T-helper 2 cell treated with Interferon-gamma antibody and Interleukin-4, amounts not matched to agents 100 ng/mL and 5 ng/mL, for 36 hours (primary cell): ENCODE measurements around the gene LHX2. TPM values are rescaled to one million over a fixed set of nuclear protein-coding genes. Genes with fewer than 3 reads are reported as not detected.

ENCODE experiments used
- intact Hi-C: fragments of 100-400 bp; cut with micrococcal nuclease; formaldehyde crosslinking; loops from one replicate; pipeline ENCODE4 v1.15.1; 2023
- total RNA-seq: library from RNA; stranded (reverse); gene quantifications from 2 replicates; pipeline ENCODE4 v1.2.3, GENCODE V29; 2022

Gene LHX2
- total RNA-seq, 1 donor from 2014 or later: not detected

- intact Hi-C loops: no loop called here
Measured at GRCh38 chr9:123999661-124000060, 11.9 kb upstream of the LHX2 start.

- intact Hi-C loops: no loop called here
Measured at GRCh38 chr9:124000161-124000783, 11.3 kb upstream of the LHX2 start.

- intact Hi-C loops: no loop called here
Measured at GRCh38 chr9:124000784-124001457, 10.6 kb upstream of the LHX2 start.

GRCh38 chr9:124001458-124001799, 10.1 kb upstream of the LHX2 start:
- intact Hi-C loops: no loop called here

GRCh38 chr9:124001866-124002525, 9.6 kb upstream of the LHX2 start:
- intact Hi-C loops: no loop called here

- intact Hi-C loops: no loop called here
Measured at GRCh38 chr9:124003636-124004349, 7.8 kb upstream of the LHX2 start.

- intact Hi-C loops: no loop called here
Measured at GRCh38 chr9:124004593-124004992, 7.0 kb upstream of the LHX2 start.

GRCh38 chr9:124005029-124005771, 6.4 kb upstream of the LHX2 start:
- intact Hi-C loops: no loop called here

- intact Hi-C loops: no loop called here
Measured at GRCh38 chr9:124006448-124007361, 4.9 kb upstream of the LHX2 start.

GRCh38 chr9:124007565-124008302, 3.8 kb upstream of the LHX2 start:
- intact Hi-C loops: no loop called here

GRCh38 chr9:124008303-124008693, 3.3 kb upstream of the LHX2 start:
- intact Hi-C loops: no loop called here

GRCh38 chr9:124008694-124009530, 2.7 kb upstream of the LHX2 start:
- intact Hi-C loops: no loop called here

- intact Hi-C loops: no loop called here
Measured at GRCh38 chr9:124009531-124010217, 1.9 kb upstream of the LHX2 start.

GRCh38 chr9:124010303-124010664, 1.3 kb upstream of the LHX2 start:
- intact Hi-C loops: no loop called here

GRCh38 chr9:124010665-124011321, 775 bp upstream of the LHX2 start:
- intact Hi-C loops: no loop called here

GRCh38 chr9:124012368-124013301, 1.1 kb downstream of the LHX2 start:
- intact Hi-C loops: no loop called here
